ENCODE results near the gene TRIM72. TPM values are rescaled to one million over a fixed set of nuclear protein-coding genes. Genes with fewer than 3 reads are reported as not detected.
"Not testable (repeated sequence)": the region's sequence is repeated elsewhere in the genome, so short reads cannot be mapped to it uniquely, and the experiment has no call there.

TRIM72 gene
- total RNA-seq, 2 donors from 2014 or later = not detected

GRCh38 chr16:31199430-31200041, 14.4 kb upstream of the TRIM72 start:
- DNase-seq (no peak), ATAC-seq (no peak)
- intact Hi-C loops (cut with DNase I) = no loop called here
- H3K36me3 ChIP-seq (replicated peaks in 1 of 2; ENCODE audit: insufficient read depth in 1 of 2, low read depth in 2 of 2) = peaks cover 0 to 7% of the 10 kb centered on the region in 2 donors
- H3K27ac ChIP-seq = no peak overlapping the region
- TF ChIP-seq, protein P1, sequence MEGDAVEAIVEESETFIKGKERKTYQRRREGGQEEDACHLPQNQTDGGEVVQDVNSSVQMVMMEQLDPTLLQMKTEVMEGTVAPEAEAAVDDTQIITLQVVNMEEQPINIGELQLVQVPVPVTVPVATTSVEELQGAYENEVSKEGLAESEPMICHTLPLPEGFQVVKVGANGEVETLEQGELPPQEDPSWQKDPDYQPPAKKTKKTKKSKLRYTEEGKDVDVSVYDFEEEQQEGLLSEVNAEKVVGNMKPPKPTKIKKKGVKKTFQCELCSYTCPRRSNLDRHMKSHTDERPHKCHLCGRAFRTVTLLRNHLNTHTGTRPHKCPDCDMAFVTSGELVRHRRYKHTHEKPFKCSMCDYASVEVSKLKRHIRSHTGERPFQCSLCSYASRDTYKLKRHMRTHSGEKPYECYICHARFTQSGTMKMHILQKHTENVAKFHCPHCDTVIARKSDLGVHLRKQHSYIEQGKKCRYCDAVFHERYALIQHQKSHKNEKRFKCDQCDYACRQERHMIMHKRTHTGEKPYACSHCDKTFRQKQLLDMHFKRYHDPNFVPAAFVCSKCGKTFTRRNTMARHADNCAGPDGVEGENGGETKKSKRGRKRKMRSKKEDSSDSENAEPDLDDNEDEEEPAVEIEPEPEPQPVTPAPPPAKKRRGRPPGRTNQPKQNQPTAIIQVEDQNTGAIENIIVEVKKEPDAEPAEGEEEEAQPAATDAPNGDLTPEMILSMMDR (IDR thresholded peaks at IDR 0.05) = no peak
- TF ChIP-seq POLR2A (IDR thresholded peaks at IDR 0.05) = no peak
- H3K4me1 ChIP-seq = peaks cover 18% of the 10 kb centered on the region
- H3K4me3 ChIP-seq = no peak overlapping the region
- no peaks in the 10 kb centered on the region for H3K9me3 ChIP-seq
- no peaks in the 10 kb centered on the region for H3K27me3 ChIP-seq
- 84 to 88% methylated on average over 5 of the region's 5 CpGs for WGBS, 2 donors

- H3K4me1 ChIP-seq = peaks cover 18% of the 10 kb centered on the region
- H3K36me3 ChIP-seq (replicated peaks in 1 of 2; ENCODE audit: insufficient read depth in 1 of 2, low read depth in 2 of 2); intact Hi-C loops (cut with DNase I); ATAC-seq; H3K4me3 ChIP-seq; H3K9me3 ChIP-seq; H3K27me3 ChIP-seq; H3K27ac ChIP-seq; DNase-seq: not testable (repeated sequence)
- 93% methylated on average over 6 to 8 of the region's 8 CpGs for WGBS, 2 donors
These were observed 13.8 kb upstream of the TRIM72 start for GRCh38 chr16:31200111-31200510.

DNA sequence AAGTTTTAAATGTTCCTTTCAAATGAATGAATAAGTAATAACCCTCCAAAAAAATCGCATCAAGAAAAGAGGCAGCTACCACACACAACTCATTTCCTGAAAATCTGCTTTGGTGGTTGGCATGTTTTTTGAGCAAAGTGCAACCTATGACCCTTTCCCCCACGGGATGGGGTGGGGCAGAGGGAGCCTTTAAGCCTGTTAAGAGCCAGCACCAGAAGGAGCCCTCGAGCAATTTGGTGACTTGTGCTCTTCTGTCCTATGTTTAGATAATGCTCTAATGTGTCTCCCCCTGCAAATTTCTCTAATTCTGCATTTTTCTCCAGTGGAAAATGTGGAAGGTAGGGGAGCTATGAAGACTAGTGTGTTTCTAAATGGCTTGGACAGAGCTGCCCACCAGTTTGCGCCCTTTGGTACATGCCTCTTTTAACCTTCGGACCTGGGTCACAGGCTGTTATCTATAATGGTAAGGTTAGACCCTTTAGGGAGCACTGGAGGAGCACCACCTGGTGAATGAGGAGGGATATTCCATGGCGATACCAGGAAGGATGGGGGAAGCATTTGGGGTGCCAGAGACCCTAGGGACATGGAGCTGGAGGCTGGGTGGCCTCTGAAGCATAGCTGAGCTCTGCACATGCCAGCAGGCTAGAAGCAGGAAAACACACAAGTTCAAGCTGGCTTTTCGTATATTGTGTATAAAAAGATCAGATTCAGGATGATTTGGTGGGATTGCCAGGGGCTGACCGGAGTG, 12.9 kb upstream of the TRIM72 start:
- Histone ChIP-seq H3K4me3 (no peak overlapping the region), H3K9me3 (no peaks in the 10 kb centered on the region), H3K27me3 (no peaks in the 10 kb centered on the region), H3K36me3 (replicated peaks in 1 of 2; ENCODE audit: insufficient read depth in 1 of 2, low read depth in 2 of 2) (peaks cover 0 to 2% of the 10 kb centered on the region in 2 donors), H3K27ac (no peak overlapping the region), H3K4me1 (peaks cover 18% of the 10 kb centered on the region)
- WGBS, 2 donors = 55 to 64% methylated on average over 7 to 8 of the region's 8 CpGs
- no peak for TF ChIP-seq POLR2A (IDR thresholded peaks at IDR 0.05)
- TF ChIP-seq, protein P1 (IDR thresholded peaks at IDR 0.05) = no peak
- intact Hi-C loops (cut with DNase I) = no loop called here
- DNase-seq = no peak
- ATAC-seq = no peak

DNA sequence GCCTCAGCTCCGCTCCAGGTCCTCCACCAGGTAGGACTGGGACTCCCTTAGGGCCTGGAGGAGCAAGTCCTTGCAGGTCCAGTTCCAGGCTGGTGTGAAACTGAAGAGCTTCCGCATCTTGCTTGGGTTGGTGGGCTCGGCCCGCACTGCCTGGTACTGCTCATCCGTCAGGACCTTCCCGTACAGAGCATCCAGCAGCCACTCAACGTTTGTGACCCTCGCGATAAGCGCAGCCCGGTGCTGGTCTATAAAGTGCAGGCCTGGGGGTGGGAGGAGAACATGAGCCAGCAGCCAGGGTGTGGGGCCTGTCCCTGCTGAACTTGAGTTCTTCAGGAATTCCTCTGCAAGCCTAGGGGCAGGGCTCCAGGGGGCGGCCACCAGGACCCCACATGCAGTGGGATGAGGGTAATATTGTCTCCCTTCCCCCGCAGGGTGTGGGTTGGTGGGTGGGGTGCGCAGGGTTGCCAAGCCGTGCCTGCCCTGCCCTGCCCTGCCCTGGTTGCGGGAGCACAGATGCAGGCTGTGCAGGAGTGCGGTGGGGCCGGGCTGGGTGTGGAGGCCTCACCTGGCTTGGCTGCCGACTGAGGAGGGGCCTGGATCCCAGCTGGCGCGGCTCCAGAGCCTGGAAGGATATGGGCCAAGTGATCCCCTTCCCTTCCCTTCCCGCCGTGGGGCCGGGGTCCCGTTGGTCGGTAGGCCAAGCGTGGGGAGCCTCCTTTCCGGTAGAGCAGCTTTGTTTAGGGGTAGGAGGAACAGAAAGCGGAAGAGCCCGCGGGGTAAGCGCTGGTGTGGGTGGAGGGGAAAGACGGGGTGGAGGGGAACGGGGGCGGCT, 12.1 kb upstream of the TRIM72 start:
- ATAC-seq (peak; percentile 43), DNase-seq (peak; percentile 20 to 47 (median 33))
- 13 to 16% methylated on average over 18 to 35 of the region's 35 CpGs for WGBS, 2 donors
- Histone ChIP-seq H3K4me1 (peaks cover 22% of the 10 kb centered on the region), H3K9me3 (no peaks in the 10 kb centered on the region), H3K4me3 (peak overlapping the region; percentile 28 to 46), H3K27ac (peak overlapping the region in 2 of 4 donors; percentile 47 to 70), H3K27me3 (no peaks in the 10 kb centered on the region), H3K36me3 (replicated peaks in 1 of 2; ENCODE audit: insufficient read depth in 1 of 2, low read depth in 2 of 2) (no peaks in the 10 kb centered on the region)
- TF ChIP-seq, protein P1 (IDR thresholded peaks at IDR 0.05) = no peak
- no peak for TF ChIP-seq POLR2A (IDR thresholded peaks at IDR 0.05)
- intact Hi-C loops (cut with DNase I) = no loop called here
